Neural crest cell (in vitro differentiated cells): ENCODE measurements around the gene FRZB. TPM values are rescaled to one million over a fixed set of nuclear protein-coding genes. Genes with fewer than 3 reads are reported as not detected.

ENCODE experiments used
- DNase-seq: peaks from one replicate; pipeline ENCODE4 v3.0.0; 2021; ENCODE audit warnings: low read depth, mixed read lengths, low spot score
- H3K27ac Mint-ChIP-seq: one replicate; pipeline ENCODE4 v1.8.0; 2021; ENCODE audit warnings: mild to moderate bottlenecking, mixed read lengths; ENCODE audit not compliant: unreplicated experiment
- H3K27me3 Mint-ChIP-seq: 2 replicates; pipeline ENCODE4 v1.8.0; 2021; ENCODE audit warnings: low read depth, mild to moderate bottlenecking, mixed read lengths
- H3K36me3 Mint-ChIP-seq: 2 replicates; pipeline ENCODE4 v1.8.0; 2021; ENCODE audit warnings: low read depth, mild to moderate bottlenecking, mixed read lengths
- H3K4me1 Mint-ChIP-seq: 2 replicates; pipeline ENCODE4 v1.8.0; 2021; ENCODE audit warnings: mixed read lengths
- H3K4me3 Mint-ChIP-seq: one replicate; pipeline ENCODE4 v1.8.0; 2021; ENCODE audit warnings: mild to moderate bottlenecking, mixed read lengths
- H3K9me3 Mint-ChIP-seq: 2 replicates; pipeline ENCODE4 v1.8.0; 2021; ENCODE audit warnings: mixed read lengths
- CTCF ChIP-seq: fragments of 200-600 bp; sonication (generic); conservative IDR thresholded peaks from 2 replicates; pipeline ENCODE4 v1.5.0; 2021; ENCODE audit warnings: antibody characterized with exemption, mild to moderate bottlenecking
- total RNA-seq: library from RNA; stranded (reverse); gene quantifications from 2 replicates; pipeline ENCODE4 v1.2.1, GENCODE V29; 2021

Gene FRZB
- total RNA-seq, 1 donor from 2014 or later: 33.4 TPM

DNA sequence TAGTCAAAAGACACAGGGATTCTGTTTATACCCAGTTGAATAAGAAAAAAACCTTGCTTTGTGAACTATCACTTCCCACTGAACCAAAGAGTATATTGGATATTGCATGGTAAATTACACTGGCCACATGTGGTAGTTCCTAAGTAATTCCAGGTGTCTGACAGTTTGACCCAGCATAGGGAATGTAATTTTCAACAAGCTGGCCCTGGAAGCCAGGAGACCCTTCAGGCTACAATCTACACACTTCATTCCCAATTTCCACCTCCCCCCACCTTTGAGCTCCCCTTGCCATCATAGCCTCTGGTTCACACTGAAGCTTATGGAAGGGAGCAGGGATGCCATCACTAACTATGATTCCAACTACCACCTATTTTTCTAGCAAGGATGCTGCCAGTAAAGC is 2.8 kb downstream of the FRZB start:
- no peaks in the 10 kb centered on the region for H3K9me3 Mint-ChIP-seq
- peaks cover under 1% of the 10 kb centered on the region for H3K36me3 Mint-ChIP-seq
- TF ChIP-seq CTCF: no peak
- H3K27ac Mint-ChIP-seq: no peak overlapping the region
- H3K4me1 Mint-ChIP-seq: peaks cover 69% of the 10 kb centered on the region
- DNase-seq: no peak
- H3K4me3 Mint-ChIP-seq: peak overlapping the region; percentile 89
- H3K27me3 Mint-ChIP-seq: no peaks in the 10 kb centered on the region

DNA sequence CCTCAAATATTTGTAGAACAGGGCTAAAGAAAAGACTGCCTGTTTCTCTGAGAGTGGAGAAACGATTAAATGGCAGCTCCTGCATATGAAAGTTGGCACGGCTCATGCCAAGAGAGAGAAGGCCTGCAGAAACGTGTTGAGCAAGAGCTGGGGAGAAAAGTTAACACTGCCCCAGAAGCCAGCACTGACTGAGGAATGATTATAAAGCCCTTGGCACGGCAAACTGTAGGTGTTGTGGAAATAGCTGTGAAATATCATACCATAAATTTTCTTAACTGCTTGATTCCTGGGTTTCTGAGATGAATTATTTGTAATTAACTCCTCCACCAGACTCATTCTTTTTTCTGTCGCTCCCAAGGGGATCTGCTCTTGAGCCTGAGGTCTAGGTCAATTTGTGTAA is 4.3 kb downstream of the FRZB start:
- no peaks in the 10 kb centered on the region for H3K27me3 Mint-ChIP-seq
- H3K36me3 Mint-ChIP-seq: peaks cover 14% of the 10 kb centered on the region
- H3K4me1 Mint-ChIP-seq: peaks cover 53% of the 10 kb centered on the region
- peaks cover 3% of the 10 kb centered on the region for H3K9me3 Mint-ChIP-seq
- no peak overlapping the region for H3K27ac Mint-ChIP-seq
- no peak for DNase-seq
- TF ChIP-seq CTCF: no peak
- peak overlapping the region; percentile 13 for H3K4me3 Mint-ChIP-seq

DNA sequence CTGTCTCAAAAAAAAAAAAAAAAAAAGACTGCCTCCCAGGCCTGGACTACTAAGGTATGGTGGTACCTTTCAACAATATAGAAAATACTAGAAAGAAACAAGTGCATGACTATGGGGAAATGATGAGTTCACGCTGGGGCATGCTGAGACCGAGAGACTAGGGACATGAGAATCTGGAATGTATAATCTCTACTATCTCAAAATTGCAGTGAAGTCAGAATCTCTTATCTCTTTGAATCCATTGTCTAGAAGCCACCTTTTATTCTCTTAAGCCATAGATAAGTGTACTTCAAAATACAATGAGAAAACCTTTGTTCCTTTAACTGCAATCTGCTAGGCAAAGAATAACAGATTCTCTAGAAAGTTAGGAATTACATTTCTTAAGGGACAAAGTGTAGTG is 5.6 kb downstream of the FRZB start:
- no peak for DNase-seq
- Mint-ChIP-seq H3K4me1 (peaks cover 45% of the 10 kb centered on the region), H3K27me3 (no peaks in the 10 kb centered on the region), H3K27ac (no peak overlapping the region), H3K36me3 (peaks cover 25% of the 10 kb centered on the region), H3K9me3 (peaks cover 3% of the 10 kb centered on the region), H3K4me3 (no peak overlapping the region)
- no peak for TF ChIP-seq CTCF

- no peak for TF ChIP-seq CTCF
- H3K9me3 Mint-ChIP-seq: peaks cover 3% of the 10 kb centered on the region
- DNase-seq: no peak
- peaks cover 33% of the 10 kb centered on the region for H3K4me1 Mint-ChIP-seq
- H3K36me3 Mint-ChIP-seq: peaks cover 32% of the 10 kb centered on the region
- H3K27ac Mint-ChIP-seq: no peak overlapping the region
- no peak overlapping the region for H3K4me3 Mint-ChIP-seq
- no peaks in the 10 kb centered on the region for H3K27me3 Mint-ChIP-seq
Observed at GRCh38 chr2:182858671-182859070, 7.8 kb downstream of the FRZB start.

- Mint-ChIP-seq H3K27me3 (no peaks in the 10 kb centered on the region), H3K9me3 (peaks cover 3% of the 10 kb centered on the region), H3K27ac (no peak overlapping the region), H3K4me3 (no peak overlapping the region), H3K36me3 (peaks cover 38% of the 10 kb centered on the region), H3K4me1 (peaks cover 19% of the 10 kb centered on the region)
- no peak for TF ChIP-seq CTCF
- no peak for DNase-seq
Observed at GRCh38 chr2:182855376-182855775, 11.1 kb downstream of the FRZB start.
